HG03378 (cell line): ENCODE data around the gene DHX35.
"Not testable (repeated sequence)": the region's sequence is repeated elsewhere in the genome, so short reads cannot be mapped to it uniquely, and the experiment has no call there.

Source experiments
- ATAC-seq: cut with Tn5 transposase; IDR thresholded peaks from one replicate; pipeline ENCODE4 v1.9.1; 2021; ENCODE audit warnings: mild to moderate bottlenecking, moderate library complexity; ENCODE audit not compliant: unreplicated experiment

DHX35 gene

GRCh38 chr20:38939686-38940085, 22.5 kb upstream of the DHX35 start:
- ATAC-seq = no peak

- no peak for ATAC-seq
Observed at GRCh38 chr20:38940644-38941043, 21.5 kb upstream of the DHX35 start.

DNA sequence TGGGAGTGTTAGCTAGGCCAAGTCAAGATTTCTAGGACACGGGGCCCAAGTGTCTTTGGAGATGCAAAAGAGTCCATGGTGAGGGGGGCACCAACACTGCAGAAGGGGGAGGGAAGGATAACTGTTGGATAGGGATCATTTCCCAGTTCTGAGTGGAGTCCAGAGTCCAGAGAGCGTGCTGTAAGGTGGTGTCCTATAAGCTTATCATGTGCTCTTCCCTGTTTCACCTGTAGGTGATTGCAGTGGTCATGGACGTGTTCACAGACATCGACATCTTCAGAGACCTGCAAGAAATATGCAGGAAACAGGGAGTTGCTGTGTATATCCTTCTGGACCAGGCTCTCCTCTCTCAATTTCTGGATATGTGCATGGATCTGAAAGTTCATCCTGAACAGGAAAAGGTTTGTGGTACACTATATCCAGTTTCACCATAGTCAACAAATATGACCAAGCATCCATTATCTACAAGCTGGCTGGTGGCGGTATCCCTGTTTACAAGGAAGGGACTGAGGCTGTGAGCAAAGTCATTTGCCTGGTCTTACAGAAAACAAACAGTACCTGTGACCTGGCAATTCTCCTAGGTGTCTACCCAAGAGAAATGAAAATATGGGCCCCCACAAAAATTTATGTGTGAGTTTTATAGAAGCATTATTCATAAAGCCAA, 20.3 kb upstream of the DHX35 start:
- no peak for ATAC-seq

DNA sequence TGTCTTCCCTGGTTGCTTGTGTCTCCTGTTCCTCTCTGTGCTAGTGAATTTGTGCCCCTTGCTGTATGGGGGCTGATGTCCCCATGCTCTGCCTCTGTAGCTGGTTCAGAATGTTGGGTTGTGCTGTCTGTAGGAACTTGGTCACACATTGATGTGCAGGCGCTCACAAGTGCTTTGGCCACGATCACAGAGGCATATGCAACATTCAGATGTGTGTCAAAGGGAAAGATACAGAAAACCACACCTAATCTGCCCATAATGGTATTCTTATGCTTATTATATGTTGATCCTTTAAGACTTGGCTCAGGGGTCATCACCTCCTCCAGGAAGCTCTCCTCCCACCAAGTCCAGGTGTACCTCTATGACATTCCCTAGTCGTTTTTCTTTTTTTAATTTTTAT, 17.1 kb upstream of the DHX35 start:
- ATAC-seq = no peak

GRCh38 chr20:38946836-38947235, 15.3 kb upstream of the DHX35 start:
- no peak for ATAC-seq

- ATAC-seq = no peak
Observed at GRCh38 chr20:38947931-38948362, 14.2 kb upstream of the DHX35 start.

DNA sequence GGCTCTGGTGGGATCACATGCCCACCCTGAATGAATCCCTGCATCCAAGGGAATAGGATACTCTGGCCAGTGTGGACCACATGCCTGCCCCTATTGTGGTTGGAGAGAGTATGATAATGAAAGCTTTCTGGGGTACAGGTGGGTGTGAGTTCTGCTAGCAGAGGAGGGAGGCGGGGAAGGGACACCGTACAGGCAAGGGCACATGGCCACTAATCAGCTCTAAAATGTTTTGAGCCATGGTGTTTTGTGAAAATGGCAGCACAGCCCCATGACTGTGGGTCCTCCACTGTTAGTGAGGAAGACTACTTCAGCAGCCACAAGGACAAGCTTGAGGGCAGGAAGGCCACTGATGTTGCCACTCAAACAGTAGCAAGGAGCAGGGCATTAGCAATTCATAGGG, 11.9 kb upstream of the DHX35 start:
- no peak for ATAC-seq

GRCh38 chr20:38951611-38952010, 10.5 kb upstream of the DHX35 start:
- no peak for ATAC-seq

- ATAC-seq = no peak
Observed at GRCh38 chr20:38952153-38952552, 10.0 kb upstream of the DHX35 start.

DNA sequence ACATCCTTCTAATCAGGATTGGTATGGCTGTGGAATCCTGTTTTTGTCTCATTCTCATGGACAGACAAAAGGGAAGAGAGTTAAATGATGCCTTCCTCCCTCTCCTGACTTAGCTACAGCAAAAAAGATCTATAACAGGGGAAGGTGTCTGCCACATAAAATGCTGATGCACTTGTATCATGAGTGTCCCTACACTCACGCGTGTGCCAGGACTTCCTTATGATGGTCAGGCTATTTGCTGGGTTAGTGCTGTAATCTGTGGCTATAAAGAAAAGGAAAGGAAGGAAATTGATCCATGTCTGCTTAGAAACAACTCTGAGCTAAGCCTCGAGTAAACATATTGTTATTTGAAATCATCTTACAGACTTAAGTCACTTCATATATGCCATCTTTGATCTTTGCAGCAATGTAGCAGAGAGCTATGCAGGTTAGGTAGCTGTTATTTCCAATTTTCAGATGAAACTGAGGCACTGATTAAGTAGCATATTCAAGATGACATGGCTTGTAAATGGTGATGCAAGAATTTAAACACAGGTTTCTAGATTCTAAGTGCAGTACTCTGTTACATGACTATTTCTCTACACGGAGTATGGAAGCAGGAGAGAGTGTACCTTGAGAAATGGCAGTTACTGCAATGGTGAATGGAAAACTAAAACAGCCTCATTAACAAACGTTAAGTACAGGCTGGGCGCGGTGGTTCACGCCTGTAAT, 8.4 kb upstream of the DHX35 start:
- no peak for ATAC-seq

DNA sequence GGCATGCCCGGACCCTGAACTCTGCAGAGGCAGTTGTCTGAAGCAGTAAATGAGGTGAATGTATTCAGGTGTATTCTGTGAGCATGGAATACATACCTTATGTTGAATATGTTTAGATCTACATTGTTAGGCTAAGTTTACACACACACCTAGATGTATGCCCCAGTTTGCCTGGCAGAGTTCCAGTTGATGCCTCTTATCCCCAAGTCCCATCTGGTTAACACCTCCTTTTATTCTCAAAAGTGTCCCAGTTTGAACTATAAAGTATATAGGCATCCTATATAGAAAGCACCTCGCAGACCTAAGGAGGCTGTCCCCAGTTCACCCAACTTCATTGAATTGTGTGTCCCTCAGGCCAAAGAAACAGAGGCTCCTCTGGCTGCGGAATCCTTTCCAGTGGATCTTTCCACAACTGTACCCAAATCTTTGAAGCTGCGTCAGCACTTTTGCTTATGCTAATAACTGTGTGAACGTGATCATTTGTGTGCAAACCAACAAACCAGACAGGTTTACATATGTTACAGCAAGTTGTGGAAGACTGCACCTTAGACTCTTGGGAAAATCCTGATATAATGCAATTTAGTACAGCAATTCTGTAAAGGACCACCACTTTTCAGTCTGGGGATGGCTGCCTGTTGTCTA, 4.8 kb upstream of the DHX35 start:
- ATAC-seq = no peak

- no peak for ATAC-seq
Observed at GRCh38 chr20:38957915-38958485, 4.1 kb upstream of the DHX35 start.

DNA sequence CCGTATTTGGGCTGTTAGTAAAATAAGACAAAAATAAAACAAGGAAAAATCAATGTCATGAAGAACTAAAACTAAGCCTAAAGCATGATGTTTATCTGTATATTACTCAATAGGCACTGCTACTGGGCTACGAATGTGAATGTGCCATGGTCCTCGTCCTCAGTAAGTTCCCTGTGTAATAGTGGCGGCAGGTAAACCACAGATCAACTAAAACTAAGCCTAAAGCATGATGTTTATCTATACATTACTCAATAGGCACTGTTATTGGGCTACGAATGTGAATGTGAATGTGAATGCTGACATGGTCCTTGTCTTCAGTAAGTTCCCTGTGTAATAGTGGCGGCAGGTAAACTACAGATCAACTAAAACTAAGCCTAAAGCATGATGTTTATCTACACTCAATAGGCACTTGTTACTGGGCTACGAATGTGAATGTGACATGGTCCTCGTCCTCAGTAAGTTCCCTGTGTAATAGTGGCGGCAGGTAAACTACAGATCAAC, 1.9 kb upstream of the DHX35 start:
- not testable (repeated sequence) for ATAC-seq

DNA sequence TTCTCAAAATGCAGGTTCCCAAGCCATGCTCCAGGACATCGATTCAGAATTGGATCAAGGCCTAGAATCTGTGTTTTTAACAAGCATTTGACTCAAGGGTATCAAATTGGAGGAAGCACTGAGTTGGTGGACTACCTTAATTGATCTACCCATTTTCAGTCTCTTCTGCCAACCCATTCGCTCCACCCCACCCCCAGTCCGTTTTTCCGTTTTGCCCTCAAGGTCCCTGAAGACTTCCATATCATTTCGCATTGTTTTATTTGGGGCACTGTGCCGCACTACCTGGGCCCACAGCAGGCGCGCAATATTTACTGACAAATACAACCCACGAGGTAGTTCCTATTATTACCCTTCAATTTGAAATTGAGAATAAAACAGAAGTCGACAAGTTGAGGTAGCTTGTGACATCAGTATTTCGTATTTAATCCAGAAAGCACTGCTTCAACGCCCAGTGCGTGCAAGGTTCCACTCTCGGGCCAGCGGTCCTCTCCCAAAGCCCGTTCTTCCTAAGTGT, 557 bp upstream of the DHX35 start:
- ATAC-seq = no peak

GRCh38 chr20:38962928-38963401, 821 bp downstream of the DHX35 start:
- ATAC-seq = no peak

- no peak for ATAC-seq
Observed at GRCh38 chr20:38963745-38964144, 1.6 kb downstream of the DHX35 start.

GRCh38 chr20:38965264-38965663, 3.1 kb downstream of the DHX35 start:
- ATAC-seq = no peak

DNA sequence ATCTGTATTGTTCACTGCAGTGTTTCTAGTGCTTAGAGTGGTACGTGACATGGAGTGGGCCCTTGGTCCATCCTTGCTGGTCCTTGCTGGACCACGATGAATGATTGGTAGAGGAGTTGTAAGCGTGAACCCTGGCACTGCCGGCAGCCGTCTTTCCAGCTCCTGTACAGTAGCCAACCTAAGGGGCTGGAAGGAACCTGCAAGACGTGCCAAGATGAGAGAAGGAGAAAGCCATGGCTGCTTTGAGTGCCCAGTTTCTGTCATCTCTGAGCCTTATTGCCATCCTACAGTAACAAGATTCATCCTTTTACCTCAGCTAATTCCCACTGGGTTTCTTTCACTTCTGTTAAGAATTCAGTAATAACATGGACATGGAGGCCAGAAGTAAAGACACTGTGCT, 5.9 kb downstream of the DHX35 start:
- no peak for ATAC-seq

- ATAC-seq = no peak
Observed at GRCh38 chr20:38969708-38970107, 7.6 kb downstream of the DHX35 start.

- no peak for ATAC-seq
Observed at GRCh38 chr20:38970302-38970701, 8.2 kb downstream of the DHX35 start.

GRCh38 chr20:38973107-38973506, 11.0 kb downstream of the DHX35 start:
- no peak for ATAC-seq
